Measurements from ENCODE around the gene TSPOAP1.

DNA sequence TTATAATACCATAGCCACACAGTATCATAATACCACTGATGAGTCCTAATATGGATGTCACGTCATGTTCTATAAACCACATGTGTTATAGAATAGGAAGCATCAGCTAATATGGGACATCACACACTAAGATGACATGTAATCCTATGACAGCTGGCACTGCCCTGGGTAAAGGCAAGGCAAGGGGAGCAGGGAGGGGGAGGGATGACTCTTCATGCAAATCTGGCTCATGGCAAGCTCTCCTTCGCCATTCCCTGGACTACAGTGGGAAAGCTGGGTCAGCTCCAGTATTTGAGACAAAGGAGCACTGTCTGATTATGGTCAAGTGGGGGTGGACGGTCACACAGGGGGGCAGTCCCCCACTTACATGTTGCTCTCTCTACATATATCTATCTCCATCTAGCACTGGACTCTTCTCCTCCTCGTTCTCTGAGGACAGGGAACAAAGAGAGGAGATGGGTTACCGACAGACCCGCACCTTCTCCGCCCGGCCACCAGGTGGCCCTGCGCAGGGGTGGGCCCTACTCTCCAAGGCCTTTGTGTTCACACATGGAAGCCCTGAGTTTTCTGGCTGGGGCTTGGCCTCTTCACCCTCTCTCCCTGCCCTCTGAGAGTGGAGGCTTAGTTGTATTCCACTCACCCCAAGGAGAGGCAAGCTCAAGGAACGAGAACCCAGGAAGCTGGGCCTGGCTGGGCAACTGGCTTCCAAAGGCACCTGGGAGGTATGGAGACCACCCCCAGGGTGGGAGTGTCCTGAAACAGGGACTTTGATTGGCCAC is 24.4 kb downstream of the TSPOAP1 start:
- TF ChIP-seq CTCF (IDR thresholded peaks at IDR 0.05) (peak in 5 of 6 experiments; percentile 45 to 71 (median 57)), POLR2A (IDR thresholded peaks at IDR 0.05) (no peak)
